OCI-LY1 (cell line): ENCODE measurements around the gene TTC16.

Experiments used
- EZH2 ChIP-seq: fragments of 200-600 bp; sonication (generic), shearing (Covaris generic); IDR thresholded peaks from 2 replicates; pipeline ENCODE4 v1.8.0; 2017; ENCODE audit warnings: borderline replicate concordance, mixed run types, mild to moderate bottlenecking, antibody characterized with exemption, low read length, moderate library complexity, mixed read lengths
- TF ChIP-seq, protein P1 (sequence below): fragments of 200-600 bp; sonication (generic), shearing (Covaris generic); IDR thresholded peaks from 2 replicates; pipeline ENCODE4 v1.5.1; 2017; ENCODE audit warnings: mild to moderate bottlenecking, antibody characterized with exemption, low read length, moderate library complexity, mixed read lengths

DNA sequence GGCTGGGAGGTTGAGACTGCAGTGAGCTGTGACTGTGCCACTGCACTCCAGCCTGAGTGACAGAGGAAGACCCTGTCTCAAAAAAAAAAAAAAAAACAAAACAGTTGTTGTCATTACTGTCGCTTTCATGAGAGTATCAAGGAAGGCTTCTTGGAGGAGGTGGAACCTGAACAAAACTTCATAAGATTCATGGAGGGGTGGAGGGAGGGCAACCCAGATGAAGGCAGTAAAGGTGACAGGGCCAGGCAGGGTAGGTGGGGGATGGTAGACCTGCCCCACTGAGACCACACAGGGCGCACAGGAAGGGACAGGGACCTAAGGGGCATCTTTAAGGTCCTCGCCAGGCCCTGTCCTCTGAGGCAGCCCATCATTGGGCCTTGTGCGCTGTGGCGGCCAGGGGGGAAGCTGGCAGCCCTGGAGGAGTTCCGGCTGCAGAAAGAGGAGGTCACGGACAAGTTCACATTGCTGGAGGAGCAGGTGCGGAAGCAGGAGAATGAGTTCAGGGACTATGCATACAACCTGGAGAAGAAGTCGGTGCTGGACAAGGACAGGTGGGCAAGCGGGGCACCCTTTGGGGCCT lies 5.6 kb upstream of the TTC16 start:
- TF ChIP-seq, protein P1, sequence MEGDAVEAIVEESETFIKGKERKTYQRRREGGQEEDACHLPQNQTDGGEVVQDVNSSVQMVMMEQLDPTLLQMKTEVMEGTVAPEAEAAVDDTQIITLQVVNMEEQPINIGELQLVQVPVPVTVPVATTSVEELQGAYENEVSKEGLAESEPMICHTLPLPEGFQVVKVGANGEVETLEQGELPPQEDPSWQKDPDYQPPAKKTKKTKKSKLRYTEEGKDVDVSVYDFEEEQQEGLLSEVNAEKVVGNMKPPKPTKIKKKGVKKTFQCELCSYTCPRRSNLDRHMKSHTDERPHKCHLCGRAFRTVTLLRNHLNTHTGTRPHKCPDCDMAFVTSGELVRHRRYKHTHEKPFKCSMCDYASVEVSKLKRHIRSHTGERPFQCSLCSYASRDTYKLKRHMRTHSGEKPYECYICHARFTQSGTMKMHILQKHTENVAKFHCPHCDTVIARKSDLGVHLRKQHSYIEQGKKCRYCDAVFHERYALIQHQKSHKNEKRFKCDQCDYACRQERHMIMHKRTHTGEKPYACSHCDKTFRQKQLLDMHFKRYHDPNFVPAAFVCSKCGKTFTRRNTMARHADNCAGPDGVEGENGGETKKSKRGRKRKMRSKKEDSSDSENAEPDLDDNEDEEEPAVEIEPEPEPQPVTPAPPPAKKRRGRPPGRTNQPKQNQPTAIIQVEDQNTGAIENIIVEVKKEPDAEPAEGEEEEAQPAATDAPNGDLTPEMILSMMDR = no peak
- no peak for TF ChIP-seq EZH2
